ENCODE data around the gene ATP7A.

Gene ATP7A

GRCh38 chrX:78029663-78030062 is 119.2 kb downstream of the ATP7A start:
- H3K4me3 ChIP-seq (ENCODE audit: low read depth, low read length): no peak overlapping the region

GRCh38 chrX:78035061-78035460 is 124.6 kb downstream of the ATP7A start:
- TF ChIP-seq CTCF (IDR thresholded peaks at IDR 0.05; ENCODE audit: borderline replicate concordance, insufficient read depth, low read depth, low read length): no peak
- H3K4me3 ChIP-seq (ENCODE audit: low read depth, low read length): no peak overlapping the region

More at GRCh38 chrX:78029663-78030062, 119.2 kb downstream of the ATP7A start:
- peak; percentile 30; the same call in 1 of the 2 replicates for TF ChIP-seq CTCF (IDR thresholded peaks at IDR 0.05; ENCODE audit: borderline replicate concordance, insufficient read depth, low read depth, low read length)

- TF ChIP-seq CTCF (IDR thresholded peaks at IDR 0.05; ENCODE audit: borderline replicate concordance, insufficient read depth, low read depth, low read length): no peak
- no peak overlapping the region for H3K4me3 ChIP-seq (ENCODE audit: low read depth, low read length)
These were observed 127.4 kb downstream of the ATP7A start for GRCh38 chrX:78037881-78038280.

- H3K4me3 ChIP-seq (ENCODE audit: low read depth, low read length): no peak overlapping the region
- no peak for TF ChIP-seq CTCF (IDR thresholded peaks at IDR 0.05; ENCODE audit: borderline replicate concordance, insufficient read depth, low read depth, low read length)
These were observed 132.1 kb downstream of the ATP7A start for GRCh38 chrX:78042601-78043000.

GRCh38 chrX:78046362-78046761 is 135.9 kb downstream of the ATP7A start:
- H3K4me3 ChIP-seq (ENCODE audit: low read depth, low read length): no peak overlapping the region
- no peak for TF ChIP-seq CTCF (IDR thresholded peaks at IDR 0.05; ENCODE audit: borderline replicate concordance, insufficient read depth, low read depth, low read length)

- no peak overlapping the region for H3K4me3 ChIP-seq (ENCODE audit: low read depth, low read length)
- no peak for TF ChIP-seq CTCF (IDR thresholded peaks at IDR 0.05; ENCODE audit: borderline replicate concordance, insufficient read depth, low read depth, low read length)
These were observed 137.6 kb downstream of the ATP7A start for GRCh38 chrX:78048052-78048451.

- TF ChIP-seq CTCF (IDR thresholded peaks at IDR 0.05; ENCODE audit: borderline replicate concordance, insufficient read depth, low read depth, low read length): no peak
- H3K4me3 ChIP-seq (ENCODE audit: low read depth, low read length): no peak overlapping the region
These were observed 153.2 kb downstream of the ATP7A start for GRCh38 chrX:78063687-78064086.

Data from GM12875 (cell line).